DOHH2 (cell line): ENCODE measurements around the gene CNPY1.

Experiments used
- EZH2phosphoT487 ChIP-seq: fragments of 200-600 bp; sonication (generic); IDR thresholded peaks from 2 replicates; pipeline ENCODE4 v1.6.1; 2017; ENCODE audit warnings: borderline replicate concordance, mild to moderate bottlenecking, antibody characterized with exemption, low read length, moderate library complexity, mixed read lengths
- TF ChIP-seq, protein P1 (sequence below): fragments of 200-600 bp; sonication (generic); IDR thresholded peaks from one replicate; pipeline ENCODE4 v1.5.1; 2014; ENCODE audit warnings: antibody characterized with exemption, mild to moderate bottlenecking, low read depth, low read length; ENCODE audit not compliant: poor library complexity, severe bottlenecking

DNA sequence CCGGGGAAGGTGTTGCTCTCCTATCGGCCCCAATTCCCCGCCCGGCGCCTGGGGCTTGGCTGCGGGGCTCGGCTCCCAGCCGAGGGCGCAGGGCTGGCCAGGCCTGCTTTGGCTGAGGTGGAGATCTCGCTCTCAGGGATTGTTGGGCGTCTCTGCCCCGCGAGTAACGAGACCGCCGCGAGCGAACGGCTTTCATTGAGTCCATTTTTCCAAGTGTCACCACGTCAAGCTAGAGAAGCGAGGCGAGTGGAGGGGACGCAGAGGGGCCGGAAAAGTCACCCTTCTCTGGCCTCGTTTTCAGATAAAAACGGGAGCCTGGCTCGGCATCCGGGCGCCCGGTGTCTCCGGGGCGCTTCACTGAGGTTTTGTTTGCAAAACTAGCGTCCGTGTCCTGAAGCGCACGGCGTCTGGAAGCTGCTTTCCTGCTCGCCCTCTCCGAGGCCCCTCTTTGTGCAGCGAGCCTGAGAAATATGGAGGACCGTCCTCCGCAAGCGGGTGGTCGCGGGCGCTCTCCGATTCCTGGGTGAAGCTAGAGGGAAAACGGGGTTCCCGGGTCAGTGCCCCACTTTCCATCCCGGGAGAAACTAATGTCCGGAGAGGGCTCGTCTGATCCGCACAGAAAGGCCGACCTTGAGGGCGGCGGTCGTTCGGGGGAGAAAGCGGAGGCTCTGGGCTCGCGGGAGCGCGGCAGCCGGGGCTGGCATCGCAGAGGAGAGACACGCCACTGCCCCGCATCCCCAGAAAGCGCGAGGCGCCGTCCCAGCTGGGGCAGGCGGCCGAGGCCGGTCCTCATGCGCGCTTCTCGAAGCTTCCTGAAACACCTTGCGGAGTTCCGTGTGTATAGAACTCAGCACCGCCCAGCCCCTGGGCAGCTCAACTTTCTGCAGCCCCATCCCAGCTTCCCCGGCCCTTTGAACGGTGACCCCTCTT is 91.9 kb downstream of the CNPY1 start:
- TF ChIP-seq, protein P1, sequence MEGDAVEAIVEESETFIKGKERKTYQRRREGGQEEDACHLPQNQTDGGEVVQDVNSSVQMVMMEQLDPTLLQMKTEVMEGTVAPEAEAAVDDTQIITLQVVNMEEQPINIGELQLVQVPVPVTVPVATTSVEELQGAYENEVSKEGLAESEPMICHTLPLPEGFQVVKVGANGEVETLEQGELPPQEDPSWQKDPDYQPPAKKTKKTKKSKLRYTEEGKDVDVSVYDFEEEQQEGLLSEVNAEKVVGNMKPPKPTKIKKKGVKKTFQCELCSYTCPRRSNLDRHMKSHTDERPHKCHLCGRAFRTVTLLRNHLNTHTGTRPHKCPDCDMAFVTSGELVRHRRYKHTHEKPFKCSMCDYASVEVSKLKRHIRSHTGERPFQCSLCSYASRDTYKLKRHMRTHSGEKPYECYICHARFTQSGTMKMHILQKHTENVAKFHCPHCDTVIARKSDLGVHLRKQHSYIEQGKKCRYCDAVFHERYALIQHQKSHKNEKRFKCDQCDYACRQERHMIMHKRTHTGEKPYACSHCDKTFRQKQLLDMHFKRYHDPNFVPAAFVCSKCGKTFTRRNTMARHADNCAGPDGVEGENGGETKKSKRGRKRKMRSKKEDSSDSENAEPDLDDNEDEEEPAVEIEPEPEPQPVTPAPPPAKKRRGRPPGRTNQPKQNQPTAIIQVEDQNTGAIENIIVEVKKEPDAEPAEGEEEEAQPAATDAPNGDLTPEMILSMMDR = no peak
- TF ChIP-seq EZH2phosphoT487 = no peak
